ENCODE results near the gene PAK1IP1. TPM values are rescaled to one million over a fixed set of nuclear protein-coding genes. Genes with fewer than 3 reads are reported as not detected.
A peak's percentile ranks its signal among the peaks of the same experiment; 100 is the strongest.

PAK1IP1 gene
- total and polyA plus RNA-seq, 10 of the 15 experiments (the other 5 are each of a cell fraction or from before 2014, with no cell fraction given), result 26.0 to 98.5 (median 47.8) TPM

GRCh38 chr6:10722820-10723566 is 28.2 kb downstream of the PAK1IP1 start, which contains the start of gene TMEM14C (continued):
- TF ChIP-seq ELK1 (IDR thresholded peaks at IDR 0.05; ENCODE audit: low read depth, low read length), result peak; percentile 40; the same call in 1 of the 2 replicates
- TF ChIP-seq, protein P1, sequence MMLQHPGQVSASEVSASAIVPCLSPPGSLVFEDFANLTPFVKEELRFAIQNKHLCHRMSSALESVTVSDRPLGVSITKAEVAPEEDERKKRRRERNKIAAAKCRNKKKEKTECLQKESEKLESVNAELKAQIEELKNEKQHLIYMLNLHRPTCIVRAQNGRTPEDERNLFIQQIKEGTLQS (IDR thresholded peaks at IDR 0.05; ENCODE audit: borderline replicate concordance, extremely low read depth, low read depth, low read length), result no peak
- TF ChIP-seq STAT1 (conservative IDR thresholded peaks at IDR 0.05), result 0 out of 2 replicates have a peak, but pooled peaks have one; percentile 22
- peak; percentile 32 for TF ChIP-seq SP1 (IDR thresholded peaks at IDR 0.05; ENCODE audit: low read depth, low read length)
- TF ChIP-seq SMC3 (IDR thresholded peaks at IDR 0.05; ENCODE audit: borderline replicate concordance, low read length), result no peak
- no peak for TF ChIP-seq NFXL1 (IDR thresholded peaks at IDR 0.05; ENCODE audit: borderline replicate concordance)
- TF ChIP-seq ATF7 (IDR thresholded peaks at IDR 0.05; ENCODE audit: low read depth), result 0 out of 2 replicates have a peak, but pooled peaks have one; percentile 19
- 0 out of 2 replicates have a peak, but pooled peaks have one; percentile 8 for TF ChIP-seq NR2F1 (conservative IDR thresholded peaks at IDR 0.05)
- TF ChIP-seq HDGF (IDR thresholded peaks at IDR 0.05), result peak; percentile 87
- TF ChIP-seq, protein P2, sequence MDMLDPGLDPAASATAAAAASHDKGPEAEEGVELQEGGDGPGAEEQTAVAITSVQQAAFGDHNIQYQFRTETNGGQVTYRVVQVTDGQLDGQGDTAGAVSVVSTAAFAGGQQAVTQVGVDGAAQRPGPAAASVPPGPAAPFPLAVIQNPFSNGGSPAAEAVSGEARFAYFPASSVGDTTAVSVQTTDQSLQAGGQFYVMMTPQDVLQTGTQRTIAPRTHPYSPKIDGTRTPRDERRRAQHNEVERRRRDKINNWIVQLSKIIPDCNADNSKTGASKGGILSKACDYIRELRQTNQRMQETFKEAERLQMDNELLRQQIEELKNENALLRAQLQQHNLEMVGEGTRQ (IDR thresholded peaks at IDR 0.05; ENCODE audit: borderline replicate concordance, low read depth, low read length), result peak; percentile 60; the same call in 1 of the 2 replicates
- no peak for TF ChIP-seq ZNF622 (IDR thresholded peaks at IDR 0.05)
- peak; percentile 72 for TF ChIP-seq MAX (IDR thresholded peaks at IDR 0.05; ENCODE audit: low read depth, low read length)
- TF ChIP-seq JUNB (IDR thresholded peaks at IDR 0.05), result no peak
- peak; percentile 59; the same call in 1 of the 2 replicates for TF ChIP-seq BACH1 (IDR thresholded peaks at IDR 0.05; ENCODE audit: borderline replicate concordance)
- TF ChIP-seq, protein P3, sequence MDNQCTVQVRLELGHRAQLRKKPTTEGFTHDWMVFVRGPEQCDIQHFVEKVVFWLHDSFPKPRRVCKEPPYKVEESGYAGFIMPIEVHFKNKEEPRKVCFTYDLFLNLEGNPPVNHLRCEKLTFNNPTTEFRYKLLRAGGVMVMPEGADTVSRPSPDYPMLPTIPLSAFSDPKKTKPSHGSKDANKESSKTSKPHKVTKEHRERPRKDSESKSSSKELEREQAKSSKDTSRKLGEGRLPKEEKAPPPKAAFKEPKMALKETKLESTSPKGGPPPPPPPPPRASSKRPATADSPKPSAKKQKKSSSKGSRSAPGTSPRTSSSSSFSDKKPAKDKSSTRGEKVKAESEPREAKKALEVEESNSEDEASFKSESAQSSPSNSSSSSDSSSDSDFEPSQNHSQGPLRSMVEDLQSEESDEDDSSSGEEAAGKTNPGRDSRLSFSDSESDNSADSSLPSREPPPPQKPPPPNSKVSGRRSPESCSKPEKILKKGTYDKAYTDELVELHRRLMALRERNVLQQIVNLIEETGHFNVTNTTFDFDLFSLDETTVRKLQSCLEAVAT (IDR thresholded peaks at IDR 0.05), result no peak
- TF ChIP-seq TAF1 (IDR thresholded peaks at IDR 0.05; ENCODE audit: borderline replicate concordance, low read depth, low read length), result peak; percentile 81; the same call in 1 of the 2 replicates
- TF ChIP-seq ZNF24 (IDR thresholded peaks at IDR 0.05), result no peak
- peak; percentile 72 for TF ChIP-seq DPF2 (IDR thresholded peaks at IDR 0.05)
- TF ChIP-seq ZNF274 (IDR thresholded peaks at IDR 0.05; ENCODE audit: insufficient read depth, insufficient read length), result no peak
- TF ChIP-seq EGR1 (IDR thresholded peaks at IDR 0.05; ENCODE audit: borderline replicate concordance in 1 of 2, low read depth in 2 of 2, low read length in 2 of 2), result no peak; a peak in 1 of 3 replicates
- TF ChIP-seq, protein P4, sequence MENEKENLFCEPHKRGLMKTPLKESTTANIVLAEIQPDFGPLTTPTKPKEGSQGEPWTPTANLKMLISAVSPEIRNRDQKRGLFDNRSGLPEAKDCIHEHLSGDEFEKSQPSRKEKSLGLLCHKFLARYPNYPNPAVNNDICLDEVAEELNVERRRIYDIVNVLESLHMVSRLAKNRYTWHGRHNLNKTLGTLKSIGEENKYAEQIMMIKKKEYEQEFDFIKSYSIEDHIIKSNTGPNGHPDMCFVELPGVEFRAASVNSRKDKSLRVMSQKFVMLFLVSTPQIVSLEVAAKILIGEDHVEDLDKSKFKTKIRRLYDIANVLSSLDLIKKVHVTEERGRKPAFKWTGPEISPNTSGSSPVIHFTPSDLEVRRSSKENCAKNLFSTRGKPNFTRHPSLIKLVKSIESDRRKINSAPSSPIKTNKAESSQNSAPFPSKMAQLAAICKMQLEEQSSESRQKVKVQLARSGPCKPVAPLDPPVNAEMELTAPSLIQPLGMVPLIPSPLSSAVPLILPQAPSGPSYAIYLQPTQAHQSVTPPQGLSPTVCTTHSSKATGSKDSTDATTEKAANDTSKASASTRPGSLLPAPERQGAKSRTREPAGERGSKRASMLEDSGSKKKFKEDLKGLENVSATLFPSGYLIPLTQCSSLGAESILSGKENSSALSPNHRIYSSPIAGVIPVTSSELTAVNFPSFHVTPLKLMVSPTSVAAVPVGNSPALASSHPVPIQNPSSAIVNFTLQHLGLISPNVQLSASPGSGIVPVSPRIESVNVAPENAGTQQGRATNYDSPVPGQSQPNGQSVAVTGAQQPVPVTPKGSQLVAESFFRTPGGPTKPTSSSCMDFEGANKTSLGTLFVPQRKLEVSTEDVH (IDR thresholded peaks at IDR 0.05; ENCODE audit: low read depth, partially characterized antibody), result no peak
- TF ChIP-seq ZNF384 (IDR thresholded peaks at IDR 0.05; ENCODE audit: borderline replicate concordance, low read depth, low read length), result no peak
- peak; percentile 72 for TF ChIP-seq RELA (IDR thresholded peaks at IDR 0.05; ENCODE audit: borderline replicate concordance, partially characterized antibody)
- TF ChIP-seq ASH2L (IDR thresholded peaks at IDR 0.05; ENCODE audit: borderline replicate concordance, low read depth), result no peak

Measured in GM12878 (cell line).